ENCODE measurements around the gene POLR2A. TPM values are rescaled to one million over a fixed set of nuclear protein-coding genes. Genes with fewer than 3 reads are reported as not detected.

Gene POLR2A
- total RNA-seq, 1 experiment from 2014 or later, result 341 TPM

DNA sequence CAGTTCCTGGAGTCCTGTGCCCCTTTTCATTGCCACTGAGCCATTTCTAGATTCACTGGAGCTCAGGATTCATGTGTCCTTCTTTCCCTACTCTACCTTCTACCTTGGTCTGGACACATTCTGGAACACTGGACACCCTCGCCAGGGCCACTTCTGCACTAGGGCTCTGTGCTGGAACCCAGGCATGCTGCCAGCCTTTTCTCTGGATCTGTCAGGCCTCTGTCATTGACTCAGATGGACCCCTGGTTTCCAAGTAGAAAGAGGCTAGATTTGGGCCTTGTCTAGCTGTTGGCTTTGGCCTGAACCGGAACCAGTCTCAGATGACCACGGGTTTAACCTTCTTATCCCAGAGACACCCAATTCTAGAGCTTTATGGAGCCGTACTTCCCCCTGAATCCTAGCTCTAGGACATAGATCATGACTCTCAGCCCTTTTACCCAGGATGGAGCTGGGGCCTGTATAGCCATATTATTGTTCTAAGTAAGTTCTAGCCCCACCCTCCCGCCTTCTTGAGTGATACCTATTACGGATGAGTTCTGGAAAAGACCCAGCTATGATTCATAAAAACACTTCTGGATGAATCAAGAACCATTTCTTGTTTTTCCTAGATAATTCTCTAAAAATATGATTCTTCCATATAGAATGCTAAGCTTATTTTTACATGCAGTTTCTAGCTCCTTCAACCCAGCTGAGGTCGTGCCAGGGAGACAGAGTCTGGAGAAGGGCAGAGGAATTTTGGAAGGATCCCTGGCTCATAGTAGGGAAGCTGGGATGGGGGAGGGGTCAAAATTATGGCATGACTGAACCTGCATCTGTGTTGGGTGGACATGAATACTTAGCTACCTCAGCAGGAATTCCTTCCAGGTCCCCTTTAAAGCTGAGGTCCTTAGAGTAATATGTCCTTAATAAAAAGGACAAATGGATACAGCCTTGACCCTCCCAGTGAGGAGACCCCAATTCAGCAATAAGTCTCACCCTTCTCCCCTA, 40.4 kb upstream of the POLR2A start:
- intact Hi-C loops (cut with micrococcal nuclease; ENCODE audit: unreplicated experiment), result no loop called here
- no peak for TF ChIP-seq EZH2 (IDR thresholded peaks at IDR 0.05; ENCODE audit: borderline replicate concordance, low read depth, low read length, poor library complexity, severe bottlenecking)
- H3K4me1 ChIP-seq (ENCODE audit: insufficient read depth, low read length, poor library complexity, severe bottlenecking), result peaks cover 32% of the 10 kb centered on the region
- no TSS peak for BruUV-seq (replicated peaks)
- POLR2A ChIA-PET (ENCODE audit: low non-redundant PET), result no interaction called here
- no peaks in the 10 kb centered on the region for H3K27me3 ChIP-seq (replicated peaks; ENCODE audit: insufficient read depth, low read depth, low read length, poor library complexity)
- H3K9me3 ChIP-seq (ENCODE audit: low read depth, low read length, poor library complexity, severe bottlenecking), result no peaks in the 10 kb centered on the region
- CTCF ChIA-PET, result no interaction called here
- peak overlapping the region; percentile 51 for H3K27ac ChIP-seq (ENCODE audit: low read depth, low read length, poor library complexity, severe bottlenecking)
- no peak overlapping the region for H3K4me3 ChIP-seq (ENCODE audit: low read depth, low read length, poor library complexity, severe bottlenecking)
- no peaks in the 10 kb centered on the region for H3K36me3 ChIP-seq (ENCODE audit: insufficient read depth, low read length, poor library complexity, severe bottlenecking)
- DNase-seq (ENCODE audit: low spot score), result no peak

DNA sequence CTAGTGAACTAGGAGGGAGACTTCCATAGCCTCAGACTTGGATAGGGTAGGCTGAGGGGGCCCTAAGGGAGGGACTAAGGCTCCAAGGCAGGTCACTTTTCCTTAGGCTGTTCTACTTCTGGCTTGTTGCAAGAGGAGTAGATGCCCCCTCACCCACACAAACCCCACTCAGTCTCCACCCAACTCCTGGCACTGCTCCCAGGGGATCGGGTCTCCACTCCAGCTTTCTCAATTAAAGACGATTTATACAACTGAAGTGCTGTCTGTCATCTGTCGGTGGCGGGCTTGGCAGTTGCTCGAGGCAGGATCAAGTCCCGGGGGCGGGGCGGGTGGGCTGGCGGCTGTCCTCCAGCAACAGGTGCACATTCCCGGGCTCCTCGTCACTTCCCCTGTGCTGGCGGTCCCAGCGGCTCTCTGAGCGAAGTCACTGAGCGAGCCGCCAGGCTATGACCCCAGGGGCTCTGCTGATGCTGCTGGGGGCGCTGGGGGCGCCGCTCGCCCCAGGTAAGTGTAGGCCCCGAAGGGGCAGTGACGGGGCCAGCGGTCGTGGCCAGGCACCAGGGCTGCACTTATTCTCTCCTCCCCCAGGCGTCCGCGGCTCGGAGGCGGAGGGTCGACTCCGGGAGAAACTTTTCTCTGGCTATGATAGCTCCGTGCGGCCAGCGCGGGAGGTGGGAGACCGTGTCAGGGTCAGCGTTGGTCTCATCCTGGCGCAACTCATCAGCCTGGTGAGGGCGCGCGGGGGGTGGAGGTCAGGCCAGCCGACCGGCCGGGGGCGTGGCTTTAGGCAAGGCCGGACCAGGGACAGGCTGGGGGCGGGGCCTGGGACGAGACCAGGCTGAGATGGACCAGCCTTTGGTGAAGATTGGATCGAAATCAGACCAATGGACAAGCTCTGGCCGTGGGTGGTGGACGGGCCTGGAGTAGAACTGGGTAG, 39.2 kb upstream of the POLR2A start, which contains the start of gene CHRNB1:
Gene CHRNB1, plus strand, starts transcription at position 380 of the 937 bp plus-strand sequence. Its CDS starts 67 bp downstream, at position 447.
- DNase-seq (ENCODE audit: low spot score), result peak; percentile 68
- no peaks in the 10 kb centered on the region for H3K36me3 ChIP-seq (ENCODE audit: insufficient read depth, low read length, poor library complexity, severe bottlenecking)
- BruUV-seq (replicated peaks), result no TSS peak
- ChIA-PET CTCF (no interaction called here), POLR2A (ENCODE audit: low non-redundant PET) (no interaction called here)
- peak within 1 kb of the TSS; percentile 45 for H3K4me3 ChIP-seq (ENCODE audit: low read depth, low read length, poor library complexity, severe bottlenecking)
- intact Hi-C loops (cut with micrococcal nuclease; ENCODE audit: unreplicated experiment), result no loop called here
- TF ChIP-seq EZH2 (IDR thresholded peaks at IDR 0.05; ENCODE audit: borderline replicate concordance, low read depth, low read length, poor library complexity, severe bottlenecking) (no peak), CTCF (conservative IDR thresholded peaks at IDR 0.05; ENCODE audit: low read depth, low read length) (no peak)
- H3K27me3 ChIP-seq (replicated peaks; ENCODE audit: insufficient read depth, low read depth, low read length, poor library complexity), result no peaks in the 10 kb centered on the region
- H3K4me1 ChIP-seq (ENCODE audit: insufficient read depth, low read length, poor library complexity, severe bottlenecking), result peaks cover 29% of the 10 kb centered on the region
- no peaks in the 10 kb centered on the region for H3K9me3 ChIP-seq (ENCODE audit: low read depth, low read length, poor library complexity, severe bottlenecking)
- H3K27ac ChIP-seq (ENCODE audit: low read depth, low read length, poor library complexity, severe bottlenecking), result peak within 1 kb of the TSS; percentile 73

GRCh38 chr17:7445619-7445968, 38.6 kb upstream of the POLR2A start:
- Histone ChIP-seq H3K36me3 (ENCODE audit: insufficient read depth, low read length, poor library complexity, severe bottlenecking) (no peaks in the 10 kb centered on the region), H3K27me3 (replicated peaks; ENCODE audit: insufficient read depth, low read depth, low read length, poor library complexity) (no peaks in the 10 kb centered on the region), H3K4me1 (ENCODE audit: insufficient read depth, low read length, poor library complexity, severe bottlenecking) (peaks cover 27% of the 10 kb centered on the region), H3K9me3 (ENCODE audit: low read depth, low read length, poor library complexity, severe bottlenecking) (no peaks in the 10 kb centered on the region), H3K4me3 (ENCODE audit: low read depth, low read length, poor library complexity, severe bottlenecking) (peak overlapping the region; percentile 45), H3K27ac (ENCODE audit: low read depth, low read length, poor library complexity, severe bottlenecking) (peak overlapping the region; percentile 73)
- no TSS peak for BruUV-seq (replicated peaks)
- intact Hi-C loops (cut with micrococcal nuclease; ENCODE audit: unreplicated experiment), result no loop called here
- POLR2A ChIA-PET (ENCODE audit: low non-redundant PET), result interaction anchor here (1.0 kb wide), 1 partner anchor 10 kb away, joined by 5 read pairs; the partner anchor contains the start of gene TMEM102
- no peak for DNase-seq (ENCODE audit: low spot score)
- TF ChIP-seq EZH2 (IDR thresholded peaks at IDR 0.05; ENCODE audit: borderline replicate concordance, low read depth, low read length, poor library complexity, severe bottlenecking), result no peak
- no peak for TF ChIP-seq CTCF (conservative IDR thresholded peaks at IDR 0.05; ENCODE audit: low read depth, low read length)
- CTCF ChIA-PET, result interaction anchor here (0.5 kb wide), 1 partner anchor 42 kb away, joined by 5 read pairs; the partner anchor contains the start of gene TMEM256

Measured in A673 (cell line).